ENCODE measurements around the gene NCAM1. TPM values are rescaled to one million over a fixed set of nuclear protein-coding genes. Genes with fewer than 3 reads are reported as not detected.

Gene NCAM1
- total and polyA plus RNA-seq, 2 donors from 2014 or later: 1.7 to 3.0 TPM

GRCh38 chr11:113315811-113316210, 354.6 kb downstream of the NCAM1 start:
- no peak overlapping the region for H3K27ac ChIP-seq (ENCODE audit: low read depth in 2 of 2, low read length in 2 of 2)
- no peaks in the 10 kb centered on the region for H3K27me3 ChIP-seq (ENCODE audit: control insufficient read depth, insufficient read depth, low read length)
- no peaks in the 10 kb centered on the region for H3K36me3 ChIP-seq (ENCODE audit: control insufficient read depth in 2 of 3, insufficient read depth in 3 of 3, low read length in 3 of 3)
- H3K4me3 ChIP-seq (ENCODE audit: low read length in 3 of 3): peak overlapping the region in 1 of 3 donors; percentile 85
- TF ChIP-seq CTCF (IDR thresholded peaks at IDR 0.05; ENCODE audit: borderline replicate concordance, extremely low read depth, insufficient read depth): no peak
- peak overlapping the region in 1 of 3 donors; percentile 83 for H3K9ac ChIP-seq (ENCODE audit: low read length in 3 of 3)
- intact Hi-C loops (cut with DNase I): no loop called here
- peaks cover 0 to 5% (median 2%) of the 10 kb centered on the region in 3 donors for H3K4me1 ChIP-seq (ENCODE audit: control insufficient read depth in 2 of 3, insufficient read depth in 2 of 3, low read depth in 1 of 3, low read length in 3 of 3)
- FAIRE-seq: no peak
- DNase-seq: peak in 2 of 5 donors; percentile 18 to 64
- H3K9me3 ChIP-seq (ENCODE audit: control insufficient read depth in 2 of 3, insufficient read depth in 1 of 3, low read length in 3 of 3): peaks cover 0 to 2% (median 0%) of the 10 kb centered on the region in 3 donors

GRCh38 chr11:113316256-113316655, 355.0 kb downstream of the NCAM1 start:
- Histone ChIP-seq H3K9me3 (ENCODE audit: control insufficient read depth in 2 of 3, insufficient read depth in 1 of 3, low read length in 3 of 3) (peaks cover 0 to 2% (median 0%) of the 10 kb centered on the region in 3 donors), H3K4me1 (ENCODE audit: control insufficient read depth in 2 of 3, insufficient read depth in 2 of 3, low read depth in 1 of 3, low read length in 3 of 3) (peaks cover 0 to 5% (median 2%) of the 10 kb centered on the region in 3 donors), H3K27ac (ENCODE audit: low read depth in 2 of 2, low read length in 2 of 2) (no peak overlapping the region), H3K27me3 (ENCODE audit: control insufficient read depth, insufficient read depth, low read length) (no peaks in the 10 kb centered on the region), H3K9ac (ENCODE audit: low read length in 3 of 3) (no peak overlapping the region), H3K36me3 (ENCODE audit: control insufficient read depth in 2 of 3, insufficient read depth in 3 of 3, low read length in 3 of 3) (no peaks in the 10 kb centered on the region), H3K4me3 (ENCODE audit: low read length in 3 of 3) (no peak overlapping the region)
- no peak for FAIRE-seq
- no peak for TF ChIP-seq CTCF (IDR thresholded peaks at IDR 0.05; ENCODE audit: borderline replicate concordance, extremely low read depth, insufficient read depth)
- intact Hi-C loops (cut with DNase I): no loop called here
- DNase-seq: no peak

- no peak overlapping the region for H3K9ac ChIP-seq (ENCODE audit: low read length in 3 of 3)
- no peak for TF ChIP-seq CTCF (IDR thresholded peaks at IDR 0.05; ENCODE audit: borderline replicate concordance, extremely low read depth, insufficient read depth)
- peaks cover 0 to 2% (median 0%) of the 10 kb centered on the region in 3 donors for H3K9me3 ChIP-seq (ENCODE audit: control insufficient read depth in 2 of 3, insufficient read depth in 1 of 3, low read length in 3 of 3)
- no peak overlapping the region for H3K4me3 ChIP-seq (ENCODE audit: low read length in 3 of 3)
- no peaks in the 10 kb centered on the region for H3K36me3 ChIP-seq (ENCODE audit: control insufficient read depth in 2 of 3, insufficient read depth in 3 of 3, low read length in 3 of 3)
- intact Hi-C loops (cut with DNase I): no loop called here
- no peak for FAIRE-seq
- no peak overlapping the region for H3K27ac ChIP-seq (ENCODE audit: low read depth in 2 of 2, low read length in 2 of 2)
- DNase-seq: no peak
- H3K4me1 ChIP-seq (ENCODE audit: control insufficient read depth in 2 of 3, insufficient read depth in 2 of 3, low read depth in 1 of 3, low read length in 3 of 3): peaks cover 0 to 5% (median 2%) of the 10 kb centered on the region in 3 donors
- H3K27me3 ChIP-seq (ENCODE audit: control insufficient read depth, insufficient read depth, low read length): no peaks in the 10 kb centered on the region
Observed at GRCh38 chr11:113317339-113317738, 356.1 kb downstream of the NCAM1 start.

- Histone ChIP-seq H3K9ac (ENCODE audit: low read length in 3 of 3) (no peak overlapping the region), H3K4me1 (ENCODE audit: control insufficient read depth in 2 of 3, insufficient read depth in 2 of 3, low read depth in 1 of 3, low read length in 3 of 3) (peaks cover 0 to 5% (median 2%) of the 10 kb centered on the region in 3 donors), H3K27ac (ENCODE audit: low read depth in 2 of 2, low read length in 2 of 2) (no peak overlapping the region), H3K27me3 (ENCODE audit: control insufficient read depth, insufficient read depth, low read length) (no peaks in the 10 kb centered on the region), H3K4me3 (ENCODE audit: low read length in 3 of 3) (no peak overlapping the region), H3K36me3 (ENCODE audit: control insufficient read depth in 2 of 3, insufficient read depth in 3 of 3, low read length in 3 of 3) (no peaks in the 10 kb centered on the region), H3K9me3 (ENCODE audit: control insufficient read depth in 2 of 3, insufficient read depth in 1 of 3, low read length in 3 of 3) (peaks cover 0 to 2% (median 0%) of the 10 kb centered on the region in 3 donors)
- no peak for TF ChIP-seq CTCF (IDR thresholded peaks at IDR 0.05; ENCODE audit: borderline replicate concordance, extremely low read depth, insufficient read depth)
- intact Hi-C loops (cut with DNase I): no loop called here
- no peak for FAIRE-seq
- DNase-seq: no peak
Observed at GRCh38 chr11:113319085-113319484, 357.9 kb downstream of the NCAM1 start.
